WERI-Rb-1 (cell line): Measurements from ENCODE around the gene KCNH4.
A peak's percentile ranks its signal among the peaks of the same experiment; 100 is the strongest.
"Not testable (repeated sequence)": the region's sequence is repeated elsewhere in the genome, so short reads cannot be mapped to it uniquely, and the experiment has no call there.

Experiments used
- DNase-seq: peaks from one replicate; pipeline ENCODE4 v3.0.0-alpha.2; 2020
- H3K27ac ChIP-seq: fragments of 250-450 bp; sonication (Bioruptor Pico); 2 replicates; pipeline ENCODE4 v1.5.1; 2020; ENCODE audit warnings: mild to moderate bottlenecking, moderate library complexity
- H3K27me3 ChIP-seq: fragments of 250-450 bp; sonication (Bioruptor Pico); 2 replicates; pipeline ENCODE4 v1.5.1; 2021; ENCODE audit warnings: mild to moderate bottlenecking, low read depth, moderate library complexity; ENCODE audit not compliant: insufficient read depth, severe bottlenecking
- H3K36me3 ChIP-seq: fragments of 250-450 bp; sonication (Bioruptor Pico); 2 replicates; pipeline ENCODE4 v1.5.1; 2020; ENCODE audit warnings: mild to moderate bottlenecking, moderate library complexity
- H3K4me3 ChIP-seq: 2 replicates; pipeline ENCODE4 v1.5.1; 2011; ENCODE audit warnings: low read depth, mild to moderate bottlenecking, control low read depth, low read length
- H3K9me3 ChIP-seq: fragments of 250-450 bp; sonication (Bioruptor Pico); 2 replicates; pipeline ENCODE4 v1.5.1; 2021; ENCODE audit warnings: mild to moderate bottlenecking, moderate library complexity; ENCODE audit not compliant: severe bottlenecking
- CTCF ChIP-seq: IDR thresholded peaks from 2 replicates; pipeline ENCODE4 v1.5.1; 2011; ENCODE audit warnings: low read depth, mild to moderate bottlenecking, control low read depth, inconsistent platforms, low read length

KCNH4 gene

DNA sequence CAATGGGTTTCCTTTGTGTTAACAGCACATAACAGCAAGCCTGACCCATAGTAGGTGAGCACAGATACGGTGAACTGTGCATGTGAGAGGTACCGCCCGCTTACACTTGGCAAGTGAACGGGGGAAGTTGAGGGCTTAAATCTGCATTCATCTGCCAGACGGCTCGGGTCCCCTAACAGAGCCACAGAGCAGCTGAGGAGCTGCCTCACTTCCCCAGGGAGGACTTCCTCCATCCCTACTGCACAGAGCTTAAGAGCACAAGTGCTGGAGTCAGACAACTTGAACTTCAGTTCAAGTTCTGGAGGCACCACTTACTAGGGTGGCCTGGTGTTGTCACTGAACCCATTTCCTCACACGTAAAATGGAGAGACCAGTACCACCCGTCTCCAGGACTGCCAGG is 39.6 kb downstream of the KCNH4 start:
- no peak for TF ChIP-seq CTCF
- Histone ChIP-seq H3K4me3 (no peak overlapping the region), H3K36me3 (peaks cover 61% of the 10 kb centered on the region), H3K9me3 (no peaks in the 10 kb centered on the region), H3K27me3 (no peaks in the 10 kb centered on the region), H3K27ac (no peak overlapping the region)
- no peak for DNase-seq

GRCh38 chr17:42140690-42141089 is 40.3 kb downstream of the KCNH4 start:
- not testable (repeated sequence) for H3K4me3 ChIP-seq, DNase-seq, H3K9me3 ChIP-seq, H3K27me3 ChIP-seq, H3K27ac ChIP-seq
- H3K36me3 ChIP-seq, result peaks cover 60% of the 10 kb centered on the region

- H3K27me3 ChIP-seq, result no peaks in the 10 kb centered on the region
- no peak overlapping the region for H3K4me3 ChIP-seq
- no peaks in the 10 kb centered on the region for H3K9me3 ChIP-seq
- TF ChIP-seq CTCF, result no peak
- DNase-seq, result no peak
- no peak overlapping the region for H3K27ac ChIP-seq
- H3K36me3 ChIP-seq, result peaks cover 55% of the 10 kb centered on the region
Observed at GRCh38 chr17:42138749-42139492, 42.0 kb downstream of the KCNH4 start.

- no peak for TF ChIP-seq CTCF
- Histone ChIP-seq H3K4me3 (no peak overlapping the region), H3K9me3 (no peaks in the 10 kb centered on the region), H3K27me3 (no peaks in the 10 kb centered on the region), H3K27ac (no peak overlapping the region), H3K36me3 (peaks cover 45% of the 10 kb centered on the region)
- no peak for DNase-seq
Observed at GRCh38 chr17:42136654-42137051, 44.3 kb downstream of the KCNH4 start.

DNA sequence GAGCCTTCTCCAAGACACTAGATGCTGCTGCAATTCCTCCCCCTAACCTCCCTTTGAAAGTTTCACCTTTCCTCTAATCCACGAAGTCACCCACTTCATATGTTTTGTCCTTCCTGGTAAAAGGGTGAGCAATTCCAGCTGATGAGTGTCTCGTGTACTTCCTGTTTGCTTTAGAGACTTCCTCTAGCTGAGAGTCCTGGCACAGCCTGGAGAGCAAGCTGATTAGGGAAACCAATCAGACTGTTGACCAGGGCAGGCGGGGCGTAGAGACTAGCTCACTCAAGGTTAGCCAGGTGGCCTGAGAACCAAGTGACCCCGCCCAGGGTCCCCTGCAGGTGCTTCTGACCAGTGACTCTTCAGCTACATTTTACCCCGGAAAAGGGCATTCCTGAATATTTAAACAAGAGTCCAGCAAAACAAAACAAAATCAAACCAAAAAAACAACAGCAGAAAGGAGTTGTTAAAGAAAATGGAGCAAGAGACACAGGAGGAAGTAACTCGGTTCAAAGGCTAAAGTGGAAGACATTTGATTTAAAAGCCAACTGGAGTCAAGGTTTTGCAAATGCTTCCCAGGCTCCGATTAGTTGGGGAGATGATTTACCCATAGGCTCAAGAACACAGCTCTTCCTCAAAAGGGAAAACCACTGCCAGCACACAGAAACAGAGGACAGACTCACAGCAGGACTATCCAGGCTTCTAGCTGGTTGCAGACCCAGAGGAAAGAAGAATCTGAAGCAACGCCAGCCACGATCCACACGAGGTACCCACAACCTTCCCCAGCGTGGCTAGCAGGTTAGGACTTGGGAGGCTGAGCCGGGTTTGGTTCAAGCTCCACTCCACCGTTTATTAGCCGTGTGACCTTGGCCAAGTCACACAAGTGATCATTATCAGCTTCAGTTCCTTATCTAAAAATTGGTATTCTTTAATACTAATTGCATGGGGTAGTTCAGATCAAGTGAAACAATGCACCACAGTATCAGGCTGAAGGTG is 45.0 kb downstream of the KCNH4 start:
- no peak overlapping the region for H3K27ac ChIP-seq
- H3K9me3 ChIP-seq, result no peaks in the 10 kb centered on the region
- DNase-seq, result peak; percentile 51
- no peak for TF ChIP-seq CTCF
- no peak overlapping the region for H3K4me3 ChIP-seq
- peaks cover 39% of the 10 kb centered on the region for H3K36me3 ChIP-seq
- no peaks in the 10 kb centered on the region for H3K27me3 ChIP-seq

DNA sequence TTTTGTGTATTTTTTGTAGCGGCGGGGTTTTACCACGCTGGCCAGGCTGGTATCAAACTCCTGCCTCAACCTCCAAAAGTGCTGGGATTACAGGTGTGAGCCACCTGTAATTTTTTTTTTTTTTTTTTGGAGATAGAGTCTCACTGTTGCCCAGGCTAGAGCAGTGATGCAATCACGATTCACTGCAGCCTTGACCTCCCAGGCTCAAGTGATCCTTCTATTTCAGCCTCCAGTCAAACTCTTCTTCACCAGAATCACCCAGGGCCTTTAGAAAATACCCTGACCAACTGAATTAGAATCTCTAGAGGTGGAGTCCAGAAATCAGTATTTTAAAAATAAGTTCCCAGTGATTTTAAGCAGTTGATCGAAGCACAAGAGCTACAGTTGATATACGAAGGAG is 45.8 kb downstream of the KCNH4 start:
- no peaks in the 10 kb centered on the region for H3K9me3 ChIP-seq
- peaks cover 40% of the 10 kb centered on the region for H3K36me3 ChIP-seq
- no peak overlapping the region for H3K27ac ChIP-seq
- no peak for TF ChIP-seq CTCF
- DNase-seq, result no peak
- H3K27me3 ChIP-seq, result no peaks in the 10 kb centered on the region
- no peak overlapping the region for H3K4me3 ChIP-seq
